8988T (cell line): ENCODE results near the gene SLC12A7.
"Not testable (repeated sequence)": the region's sequence is repeated elsewhere in the genome, so short reads cannot be mapped to it uniquely, and the experiment has no call there.

Experiments
- DNase-seq: peaks from one replicate; pipeline ENCODE4 v3.0.0; 2011

The SLC12A7 gene

DNA sequence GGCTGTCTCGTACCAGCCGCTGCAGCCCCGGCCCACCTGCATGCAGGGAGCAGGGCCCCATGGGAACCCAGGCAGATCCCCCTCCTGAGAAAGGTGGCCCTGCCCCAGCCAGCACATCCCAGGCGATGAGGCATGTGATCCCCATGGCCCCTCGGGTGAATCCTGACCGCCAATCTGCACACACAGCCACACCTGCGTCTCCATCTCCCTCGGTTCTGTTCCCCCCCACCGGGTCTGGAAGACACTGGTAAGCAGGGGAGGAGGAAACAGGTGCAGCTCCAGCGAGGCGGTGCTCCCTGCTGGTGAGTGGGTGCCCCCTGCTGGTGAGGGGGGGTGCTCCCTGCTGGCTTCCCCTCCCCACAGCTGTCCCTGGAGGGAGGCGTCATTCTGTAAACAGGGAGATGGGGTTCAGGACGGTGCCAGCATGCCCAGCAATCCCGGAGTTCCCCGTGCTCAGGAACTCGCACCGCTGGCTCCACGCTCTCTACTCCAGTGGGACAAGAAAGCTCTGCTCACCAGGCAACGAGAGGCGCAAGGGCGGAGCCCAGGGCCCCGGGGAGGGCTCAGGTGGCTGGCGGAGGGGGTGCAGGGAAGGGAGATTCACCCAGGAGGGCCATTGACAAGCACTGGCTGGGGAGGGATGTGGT is 28.4 kb upstream of the SLC12A7 start:
- DNase-seq, result peak; percentile 98

DNA sequence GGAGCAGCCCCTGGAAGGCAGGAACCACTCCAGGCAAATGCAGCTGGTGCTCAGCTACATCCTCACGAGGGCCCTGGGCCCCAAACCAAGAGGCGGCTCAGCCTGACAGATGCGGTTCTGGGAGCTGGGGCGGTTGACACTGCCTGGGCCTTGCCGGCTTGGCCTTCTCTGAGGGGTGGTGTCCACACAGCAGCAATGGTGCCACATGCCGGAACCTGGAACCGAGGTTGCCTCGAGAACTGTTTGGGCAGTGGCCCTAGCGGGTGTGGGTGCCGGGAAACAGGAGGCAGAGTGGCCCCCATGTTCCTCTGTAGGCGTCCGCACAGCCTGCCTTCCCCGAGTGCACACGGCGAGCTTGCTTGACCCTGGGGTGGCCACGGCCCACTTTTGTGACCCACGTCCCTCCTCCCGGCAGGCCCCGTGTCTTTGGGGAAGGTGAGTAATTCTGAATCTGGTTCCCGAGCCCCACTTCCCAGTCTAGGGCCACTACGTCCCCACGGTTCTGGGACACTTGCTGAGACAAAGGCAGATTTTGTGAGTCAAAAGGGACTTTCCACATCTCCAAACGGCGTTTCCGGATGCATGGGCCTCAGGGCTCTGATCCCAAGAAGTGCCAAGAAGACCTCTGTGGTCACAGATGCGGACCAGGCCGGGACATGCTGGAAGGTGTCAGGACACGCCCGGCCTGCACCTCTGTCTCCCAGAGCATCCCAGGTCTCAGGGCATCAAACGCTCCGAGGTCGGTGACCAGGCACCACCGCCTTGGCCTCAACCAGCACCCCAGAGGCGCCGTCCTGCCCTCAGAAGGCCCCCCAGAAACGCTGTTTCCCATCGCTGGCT is 27.7 kb upstream of the SLC12A7 start:
- DNase-seq, result no peak

DNA sequence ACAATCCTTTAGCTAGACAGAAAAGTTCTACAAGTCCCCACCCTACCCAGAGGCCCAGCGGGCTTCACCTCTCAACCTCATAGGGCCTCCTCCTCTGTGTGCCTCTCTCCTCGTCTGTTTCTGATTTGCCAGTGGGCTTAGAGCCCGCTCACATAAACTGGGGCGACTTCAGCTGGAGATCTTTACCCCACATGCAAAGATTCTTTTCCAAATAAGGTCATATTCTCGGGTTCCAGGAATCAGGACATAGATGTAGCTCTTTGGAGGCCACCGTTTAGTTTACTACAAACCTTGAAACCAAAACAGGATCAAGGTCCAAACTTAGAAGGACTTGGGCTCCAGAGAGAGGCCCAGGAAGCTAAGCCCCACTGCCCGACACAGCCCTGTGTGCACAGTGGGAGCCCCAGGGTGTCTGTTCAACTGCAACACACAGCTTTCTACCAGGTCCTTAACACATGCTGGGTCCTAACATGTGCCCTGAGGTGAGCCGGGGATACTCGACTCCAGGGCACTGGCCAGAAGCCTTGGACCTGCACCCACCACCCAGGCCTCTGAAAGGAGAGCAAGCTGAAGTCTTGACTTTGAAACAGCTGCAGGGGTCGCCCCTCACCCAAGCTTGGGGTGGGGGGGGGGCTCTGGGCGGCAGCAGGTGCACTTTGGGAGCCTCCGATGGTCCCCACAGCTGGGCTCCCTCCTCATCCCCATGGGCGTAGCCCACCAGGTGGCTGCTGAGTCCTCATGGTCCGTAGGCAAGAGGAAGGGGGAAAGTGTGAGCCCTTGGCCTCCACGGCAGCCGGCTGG is 26.8 kb upstream of the SLC12A7 start:
- no peak for DNase-seq

DNA sequence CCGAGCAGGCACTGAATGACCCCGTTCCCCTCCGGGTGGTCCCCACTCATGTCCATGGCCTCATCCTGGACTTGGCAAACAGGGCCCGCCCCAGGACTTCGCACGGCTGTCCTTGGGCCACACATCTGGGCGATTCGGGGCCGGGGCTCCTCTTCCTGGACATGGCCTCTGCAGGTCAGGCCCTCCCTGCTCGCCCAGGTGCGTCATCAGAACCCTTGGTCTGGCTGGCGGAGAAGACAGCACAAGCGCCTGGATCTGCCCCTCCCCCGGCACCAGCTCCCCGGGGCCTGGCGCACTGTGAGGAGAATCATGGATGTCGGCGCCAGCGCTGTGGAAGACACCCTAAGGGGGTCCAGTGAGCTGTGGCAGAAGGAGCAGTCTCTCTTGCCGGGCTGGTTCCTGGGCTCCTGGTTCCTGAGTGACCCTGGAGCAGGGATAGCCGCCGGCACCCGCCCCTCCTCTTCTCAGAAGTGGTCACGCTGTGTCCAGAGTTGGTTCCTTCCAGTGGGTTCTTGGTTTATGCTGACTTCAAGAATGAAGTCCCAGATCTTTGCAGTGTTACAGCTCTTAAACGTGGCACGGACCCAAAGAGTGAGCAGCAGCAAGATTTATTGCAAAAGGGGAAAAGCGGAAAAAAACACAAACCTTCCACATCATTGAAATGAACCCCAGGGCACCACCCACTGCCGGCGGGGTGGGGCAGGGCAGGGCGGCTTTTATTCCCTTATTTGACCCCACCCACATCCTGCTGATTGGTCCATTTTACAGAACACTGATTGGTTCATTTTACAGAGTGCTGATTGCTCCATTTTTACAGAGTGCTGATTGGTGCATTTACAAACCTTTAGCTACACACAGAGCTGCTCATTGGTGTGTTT is 25.9 kb upstream of the SLC12A7 start:
- DNase-seq, result no peak

DNA sequence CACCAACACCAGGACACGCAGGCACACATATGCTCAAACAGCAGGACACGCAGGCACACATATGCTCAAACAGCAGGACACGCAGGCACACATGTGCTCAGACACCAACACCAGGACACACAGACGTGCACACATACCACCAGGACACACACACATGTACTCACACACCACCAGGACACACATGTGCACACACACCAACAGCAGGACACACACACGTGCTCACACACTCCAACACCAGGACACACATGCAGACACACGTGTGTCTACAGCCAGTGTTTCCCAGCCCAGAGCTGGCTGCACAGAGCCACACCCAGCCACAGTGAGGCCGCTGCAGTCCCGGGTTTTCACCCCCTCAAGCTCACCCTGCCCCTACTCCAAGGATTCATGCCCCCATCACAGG is 25.0 kb upstream of the SLC12A7 start:
- no peak for DNase-seq

DNA sequence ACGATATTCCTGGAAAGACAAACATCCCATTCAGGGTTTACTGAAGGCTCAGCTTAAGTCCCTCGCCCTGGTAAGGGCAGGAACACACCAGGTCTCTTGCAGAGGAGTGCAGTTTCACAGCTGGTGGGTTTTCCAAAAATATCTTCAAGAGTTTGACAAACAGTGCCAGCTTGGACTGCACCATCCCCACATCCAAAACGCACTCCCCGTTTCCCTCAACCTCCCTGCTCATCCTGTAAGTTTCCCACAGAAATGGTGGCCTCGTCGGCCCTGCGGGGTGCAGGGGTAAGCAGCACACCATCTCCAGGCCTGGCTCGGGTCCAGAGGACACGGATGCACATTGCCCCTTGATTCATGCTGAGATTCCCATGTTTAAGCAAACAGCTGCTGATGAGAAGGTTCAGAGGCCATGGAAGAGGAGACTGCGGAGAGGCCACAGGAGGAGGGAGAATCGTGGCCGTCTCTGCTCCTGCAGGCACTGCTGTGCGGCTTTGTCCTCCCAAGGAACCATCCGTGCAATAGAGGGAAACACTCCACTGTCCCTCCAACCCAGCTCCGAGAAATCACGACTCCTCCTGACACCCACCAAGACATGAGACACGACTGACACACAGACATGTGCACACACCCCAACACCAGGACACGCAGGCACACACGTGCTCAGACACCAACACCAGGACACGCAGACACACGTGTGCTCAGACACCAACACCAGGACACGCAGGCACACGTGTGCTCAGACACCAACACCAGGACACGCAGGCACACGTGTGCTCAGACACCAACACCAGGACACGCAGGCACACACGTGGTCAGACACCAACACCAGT is 24.0 kb upstream of the SLC12A7 start:
- DNase-seq, result no peak

DNA sequence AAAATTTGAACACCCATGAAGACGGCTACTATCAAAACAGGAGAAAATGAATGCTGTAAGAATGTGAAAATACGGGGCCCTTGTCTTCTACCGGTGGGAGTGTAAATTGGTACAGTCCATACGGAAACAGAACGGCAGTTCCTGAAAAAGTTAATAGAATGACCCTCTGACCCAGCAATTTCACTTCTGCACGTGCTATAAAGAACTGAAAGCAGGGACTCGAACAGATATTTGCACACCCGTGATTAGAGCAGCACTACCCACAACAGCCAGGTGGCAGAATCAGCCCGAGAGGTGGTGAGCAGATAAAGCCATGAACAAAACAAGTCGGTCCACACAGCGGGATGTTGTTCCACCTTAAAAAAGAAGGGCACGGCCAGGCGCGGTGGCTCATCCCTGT is 22.6 kb upstream of the SLC12A7 start:
- DNase-seq, result no peak

DNA sequence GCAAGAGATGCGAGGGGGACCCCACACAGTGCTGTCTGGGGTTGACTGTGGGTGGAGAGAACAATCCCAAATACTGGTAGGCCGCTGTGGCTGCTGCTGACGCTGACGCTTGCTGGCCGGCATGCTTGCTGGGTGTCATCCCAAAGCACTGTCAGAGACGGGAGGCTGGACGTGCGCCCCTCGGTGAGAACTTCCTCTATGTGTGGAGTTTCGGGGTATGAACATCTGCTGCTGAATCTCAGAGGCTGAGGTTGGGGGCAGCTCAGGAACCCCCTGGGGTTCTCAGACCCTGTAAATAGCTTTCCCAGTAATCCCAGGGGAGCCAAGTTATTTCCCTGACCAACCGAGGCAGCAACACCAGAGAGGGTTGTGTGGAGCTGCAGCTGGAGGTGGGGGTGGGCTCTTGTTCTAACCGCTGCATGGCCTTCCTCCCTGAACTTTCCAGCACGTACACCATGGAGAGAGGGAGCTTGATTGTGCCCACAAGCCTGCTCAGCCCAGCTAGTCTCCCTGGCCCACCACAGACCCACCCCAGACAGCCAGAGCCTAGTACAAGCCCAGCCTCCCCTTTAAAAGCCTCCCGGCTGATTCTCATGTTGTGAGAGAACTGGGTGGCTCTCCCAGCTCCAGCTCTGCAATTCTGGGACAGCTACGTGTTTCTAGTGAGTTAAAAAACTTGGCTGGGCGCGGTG is 21.8 kb upstream of the SLC12A7 start:
- DNase-seq, result no peak

DNA sequence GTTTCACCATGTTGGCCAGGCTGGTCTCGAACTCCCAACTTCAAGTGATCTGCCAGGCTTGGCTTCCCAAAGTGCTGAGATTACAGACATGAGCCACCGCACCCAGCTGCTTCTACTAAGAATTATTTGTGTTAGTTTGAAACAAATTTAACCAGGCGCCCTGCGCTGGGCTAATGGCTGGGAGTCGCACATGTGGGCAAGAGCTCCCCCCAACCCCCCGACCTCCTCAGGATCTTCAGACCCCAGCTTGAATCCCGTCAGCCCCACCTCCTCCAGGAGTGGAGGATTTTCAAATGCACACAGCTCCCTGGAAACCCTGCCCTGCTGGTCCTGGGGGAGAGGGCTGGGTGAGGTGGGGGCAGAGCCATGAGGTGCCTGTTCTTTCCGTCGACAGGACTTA is 21.2 kb upstream of the SLC12A7 start:
- DNase-seq, result no peak

DNA sequence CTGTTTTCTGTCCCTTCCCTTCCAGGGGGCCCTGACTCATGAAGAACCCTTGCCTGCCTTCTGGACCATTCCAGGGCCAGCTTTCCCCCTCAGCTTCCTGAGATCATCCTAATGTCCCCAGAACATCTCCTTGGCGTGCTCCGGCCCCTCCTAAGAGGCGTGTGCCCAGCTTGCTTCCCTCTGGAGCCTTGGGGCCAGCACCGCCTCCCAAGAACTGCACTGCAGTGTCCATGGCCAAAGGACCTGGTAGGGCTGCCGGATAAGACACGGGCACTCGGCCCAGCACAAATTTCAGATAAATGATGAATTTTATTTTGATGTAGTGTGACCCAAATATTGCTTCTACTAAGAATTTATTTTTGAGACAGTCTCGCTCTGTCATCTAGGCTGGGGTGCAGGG is 20.7 kb upstream of the SLC12A7 start:
- no peak for DNase-seq

DNA sequence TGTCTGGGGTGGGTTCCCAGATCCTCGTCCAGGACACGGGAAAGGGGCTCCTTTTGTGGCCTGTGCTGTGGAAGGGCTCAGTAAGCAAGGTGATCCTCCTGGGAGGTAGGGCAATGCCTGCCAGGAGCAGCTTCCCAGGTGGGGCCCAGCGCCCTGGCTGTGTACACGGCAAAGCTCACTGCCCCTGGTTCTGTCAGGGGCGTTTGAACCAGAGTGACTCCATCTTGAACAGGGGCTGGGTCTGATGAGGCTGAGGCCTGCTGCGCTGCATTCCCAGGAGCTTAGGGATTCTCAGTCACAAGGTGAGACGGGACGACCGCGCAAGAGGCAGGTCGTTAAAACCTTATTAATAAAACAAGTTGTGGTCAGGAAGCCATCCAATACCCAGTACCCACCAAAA is 19.9 kb upstream of the SLC12A7 start:
- no peak for DNase-seq

DNA sequence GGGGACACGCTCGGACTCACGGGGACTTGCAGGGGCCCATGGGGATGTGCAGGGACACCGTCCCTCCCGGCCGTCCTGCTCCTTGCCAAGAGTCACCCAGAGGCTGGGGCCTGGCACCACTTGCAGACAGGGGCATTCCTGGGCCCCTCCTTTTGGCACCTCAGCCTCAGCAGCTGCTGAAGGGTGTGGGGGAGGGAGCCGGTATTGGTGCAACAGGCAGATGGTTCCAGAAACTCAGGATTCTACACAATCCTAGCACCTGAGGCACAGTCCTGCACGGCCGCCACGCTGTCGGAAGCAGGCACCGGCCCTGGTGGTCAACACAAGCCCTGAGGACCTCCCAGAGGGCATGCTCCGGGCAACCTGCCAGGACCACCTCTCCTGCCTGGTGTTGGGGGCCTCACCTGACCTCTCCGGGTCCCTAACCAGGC is 19.3 kb upstream of the SLC12A7 start:
- no peak for DNase-seq

DNA sequence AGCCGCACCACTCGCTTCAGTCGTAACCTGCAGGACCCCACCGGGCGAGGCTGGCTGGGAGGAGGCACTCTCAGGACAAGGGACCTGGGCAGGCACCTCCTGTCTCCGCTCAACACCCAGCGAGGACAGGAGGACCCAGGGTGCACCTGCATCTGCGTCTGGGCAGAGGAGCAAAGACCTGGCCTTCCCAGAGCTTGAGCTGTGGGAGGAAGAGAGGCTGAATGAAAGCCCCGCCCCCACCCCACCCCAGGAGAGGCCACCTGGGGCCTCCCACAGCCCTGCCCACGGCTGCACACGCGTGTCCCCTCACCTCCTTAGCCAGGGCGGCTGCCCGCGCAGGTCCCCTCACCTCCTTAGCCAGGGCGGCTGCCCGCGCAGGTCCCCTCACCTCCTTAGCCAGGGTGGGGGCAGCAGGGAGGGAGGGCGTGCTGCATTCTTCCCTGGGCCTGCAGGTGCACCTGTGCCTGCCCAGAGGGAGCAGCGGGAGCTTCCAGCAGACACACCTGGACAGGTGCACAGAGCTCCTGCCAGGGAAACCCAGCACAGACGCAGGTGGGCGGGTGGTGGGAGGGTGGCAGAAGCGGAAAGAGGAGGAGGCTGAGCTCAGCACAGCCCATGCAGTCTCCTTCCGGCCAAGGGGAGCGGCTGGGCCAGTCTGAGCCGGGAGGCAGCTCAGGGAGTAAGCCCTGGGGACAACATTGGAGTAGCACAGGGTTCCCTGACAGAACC is 18.5 kb upstream of the SLC12A7 start:
- DNase-seq, result no peak

DNA sequence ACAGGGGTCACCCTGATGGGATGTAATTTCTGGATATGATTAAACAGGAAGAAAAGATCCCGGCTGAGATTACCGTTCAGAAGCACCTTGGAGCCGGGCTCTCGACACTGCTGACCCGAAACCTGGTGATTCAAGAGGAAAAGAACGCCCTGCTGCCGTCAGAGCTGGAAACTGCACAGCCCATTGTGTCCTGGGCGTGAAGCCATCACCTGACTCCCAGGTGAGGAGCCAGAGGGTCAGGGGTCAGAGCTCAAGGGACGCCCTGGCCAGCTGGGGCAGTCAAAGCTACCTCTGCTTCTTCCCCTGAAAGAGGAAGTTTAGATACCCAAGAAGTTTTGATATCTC is 17.8 kb upstream of the SLC12A7 start:
- no peak for DNase-seq

DNA sequence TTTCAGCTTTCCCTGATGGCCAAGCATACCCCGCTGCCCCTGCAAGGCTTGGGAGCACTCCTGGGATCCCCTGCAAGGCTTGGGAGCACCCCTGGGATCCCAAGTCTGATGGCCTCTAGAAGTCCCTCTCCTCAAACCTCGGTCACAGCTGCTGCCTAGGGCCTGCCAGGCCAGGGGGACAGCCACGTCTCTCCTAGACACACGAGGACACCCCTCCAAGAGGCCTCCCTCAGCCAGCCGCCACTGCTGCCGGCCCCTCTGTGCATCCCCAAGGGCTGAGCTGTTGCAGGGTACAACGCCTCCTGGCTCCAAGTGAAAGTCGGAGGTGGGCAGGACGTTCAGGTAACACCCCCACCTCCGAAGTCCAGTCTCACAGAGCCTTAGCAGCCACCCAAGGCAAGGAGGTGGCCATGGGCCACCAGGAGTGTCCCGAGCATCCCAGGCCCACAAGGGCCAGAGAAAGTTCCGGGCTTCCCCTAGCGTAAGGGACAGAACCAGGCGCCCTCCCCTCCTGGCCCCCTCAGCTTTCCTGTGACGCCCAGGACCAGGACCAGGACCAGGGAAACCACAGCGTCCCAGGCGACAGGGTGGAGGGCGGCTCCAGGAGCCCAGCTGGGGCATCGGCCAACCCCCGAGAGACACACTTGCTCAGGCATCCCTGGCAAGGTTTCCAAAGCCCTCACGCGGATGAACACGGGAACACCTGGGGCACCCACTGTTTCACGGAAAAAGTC is 17.3 kb upstream of the SLC12A7 start:
- DNase-seq, result no peak

DNA sequence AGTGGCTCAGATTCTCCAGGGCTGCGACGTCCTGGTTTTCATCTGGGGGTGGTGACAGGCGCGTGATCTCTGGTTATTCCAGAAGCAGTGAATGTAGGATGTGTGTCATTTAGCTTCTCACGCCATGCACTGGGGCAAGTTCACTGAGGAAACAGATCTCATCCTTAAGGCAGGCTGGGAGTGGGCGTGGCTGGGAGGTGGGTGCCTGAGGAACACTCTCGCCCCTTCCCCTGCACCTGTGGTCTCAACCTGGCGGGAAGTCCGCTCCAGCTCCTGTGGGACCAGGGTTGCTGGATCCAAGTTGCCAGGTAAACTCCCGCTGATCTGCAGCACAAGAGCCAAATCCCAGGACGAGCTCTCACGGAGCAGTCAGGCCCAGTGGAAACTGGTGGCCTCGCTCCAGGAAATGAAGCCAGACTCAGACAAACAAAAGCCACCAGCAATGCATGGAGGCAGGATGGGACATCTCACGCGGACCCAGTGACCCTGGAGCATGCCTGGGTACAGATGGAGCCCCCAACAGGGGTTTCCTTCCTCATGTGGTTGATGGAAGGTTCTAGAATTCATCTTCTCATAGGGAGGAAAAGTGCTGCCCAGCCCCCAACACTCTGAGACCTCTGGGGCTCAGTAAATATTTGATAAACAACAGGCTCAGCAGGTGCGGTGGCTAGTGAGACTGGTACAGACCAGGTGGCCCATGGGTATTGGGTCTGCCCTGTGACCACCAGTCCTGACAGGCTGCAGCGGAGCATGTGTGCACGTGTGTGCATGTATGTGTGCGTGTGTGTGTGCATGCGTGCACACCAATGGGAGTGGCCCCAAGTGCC is 16.3 kb upstream of the SLC12A7 start:
- no peak for DNase-seq

DNA sequence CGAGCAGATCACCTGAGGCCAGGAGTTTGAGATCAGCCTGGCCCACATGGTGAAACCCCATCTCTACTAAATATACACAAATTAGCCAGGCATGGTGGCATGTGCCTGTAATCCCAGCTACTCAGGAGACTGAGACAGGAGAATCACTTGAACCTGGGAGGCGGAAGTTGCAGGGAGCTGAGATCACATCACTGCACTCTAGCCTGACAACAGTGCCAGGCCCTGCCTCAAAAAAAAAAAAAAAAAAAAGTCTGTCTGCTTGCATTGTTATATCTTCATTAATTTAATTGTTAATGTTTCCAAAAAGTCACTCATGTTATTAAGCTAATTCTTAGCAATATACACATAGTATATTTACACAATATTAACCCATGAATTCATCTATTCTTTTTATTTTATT is 13.8 kb upstream of the SLC12A7 start:
- DNase-seq, result not testable (repeated sequence)

DNA sequence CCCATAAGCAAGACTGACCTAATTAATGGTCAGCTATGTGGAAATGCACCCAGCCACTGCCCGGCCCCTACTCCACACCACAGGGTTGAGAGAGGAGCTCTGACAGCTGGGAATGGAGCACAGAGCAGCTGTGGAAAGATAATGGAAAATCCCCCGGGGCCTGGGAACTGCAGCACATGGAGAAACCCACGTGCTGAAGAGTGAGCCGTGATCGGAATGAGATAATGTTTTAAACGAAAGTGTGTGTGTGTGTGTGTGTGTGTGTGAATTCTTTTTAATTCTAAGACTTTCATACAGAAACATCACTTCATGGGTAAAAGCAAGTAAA is 13.1 kb upstream of the SLC12A7 start:
- DNase-seq, result no peak
